ENCODE results near the gene PRELID2. TPM values are rescaled to one million over a fixed set of nuclear protein-coding genes. Genes with fewer than 3 reads are reported as not detected.

PRELID2 gene
- 1 to 10 TPM; 4.1 to 5.4 TPM for total RNA-seq

DNA sequence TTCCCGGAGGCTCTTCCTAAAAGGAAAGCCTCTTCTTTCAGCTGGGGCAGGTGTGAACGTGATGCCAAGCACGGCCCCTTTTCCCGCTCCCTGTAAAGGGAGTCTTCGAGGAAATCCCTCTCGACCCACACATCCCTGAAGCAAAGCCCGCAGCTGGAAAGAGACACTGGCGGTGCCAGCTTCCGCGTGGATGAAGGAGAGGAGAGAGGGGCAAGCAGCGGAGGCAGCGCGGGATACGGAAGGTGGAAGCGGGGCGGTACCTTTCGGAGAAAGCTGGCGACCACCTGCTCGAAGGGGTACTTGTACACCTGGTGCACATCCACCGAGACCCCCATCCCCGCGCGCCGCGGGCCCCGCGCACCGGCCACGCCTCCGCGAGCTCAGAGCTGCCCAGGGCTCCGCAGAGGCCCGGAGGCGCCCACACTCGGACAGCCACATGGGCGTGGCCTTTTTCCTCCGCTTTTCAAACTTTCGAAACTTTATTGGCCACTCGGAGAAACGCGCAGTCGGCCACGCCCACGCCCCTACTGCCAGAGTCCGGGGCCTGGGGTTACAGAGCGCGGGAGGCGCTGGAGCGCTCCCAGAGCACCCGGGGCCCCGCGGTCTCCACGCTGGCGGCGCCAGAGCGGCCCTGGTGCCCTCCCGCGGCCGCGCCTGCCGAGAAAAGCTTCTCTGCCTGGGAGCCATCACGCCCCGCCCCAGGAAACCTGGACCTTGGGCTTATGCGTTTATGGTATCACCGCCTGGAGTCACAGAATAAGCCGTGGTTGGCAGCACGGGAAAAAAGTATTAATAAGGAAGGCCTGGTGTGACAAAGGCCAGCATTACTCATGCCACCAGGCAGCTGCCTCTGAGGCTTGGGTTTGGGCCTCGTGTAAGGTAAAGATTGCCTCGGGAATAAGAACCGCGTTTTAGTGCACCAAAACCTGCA, at the start of gene PRELID2:
PRELID2 (minus strand) TSS at position 426 of the 931 bp plus-strand sequence; CDS start at position 335, 91 bp downstream.
- Histone ChIP-seq H3K36me3 (no peaks in the 10 kb centered on the region), H3K4me1 (replicated peaks) (no peaks in the 10 kb centered on the region), H3K27me3 (replicated peaks; ENCODE audit: insufficient read depth) (no peaks in the 10 kb centered on the region), H3K9me3 (no peaks in the 10 kb centered on the region), H3K27ac (peak within 1 kb of the TSS; percentile 43 to 64), H3K4me3 (peak within 1 kb of the TSS; percentile 55 to 56)
- under 1% methylated on average over 70 of the region's 71 CpGs for WGBS
- peak; percentile 83 for DNase-seq (ENCODE audit: low spot score)
- intact Hi-C loops (cut with DNase I) = no loop called here
- TF ChIP-seq POLR2AphosphoS5 (IDR thresholded peaks at IDR 0.05) = peak; percentile 76
- TF ChIP-seq CTCF (IDR thresholded peaks at IDR 0.05) = peak in 1 of 4 experiments; percentile 18
- peak; percentile 73 for TF ChIP-seq POLR2A (IDR thresholded peaks at IDR 0.05)

DNA sequence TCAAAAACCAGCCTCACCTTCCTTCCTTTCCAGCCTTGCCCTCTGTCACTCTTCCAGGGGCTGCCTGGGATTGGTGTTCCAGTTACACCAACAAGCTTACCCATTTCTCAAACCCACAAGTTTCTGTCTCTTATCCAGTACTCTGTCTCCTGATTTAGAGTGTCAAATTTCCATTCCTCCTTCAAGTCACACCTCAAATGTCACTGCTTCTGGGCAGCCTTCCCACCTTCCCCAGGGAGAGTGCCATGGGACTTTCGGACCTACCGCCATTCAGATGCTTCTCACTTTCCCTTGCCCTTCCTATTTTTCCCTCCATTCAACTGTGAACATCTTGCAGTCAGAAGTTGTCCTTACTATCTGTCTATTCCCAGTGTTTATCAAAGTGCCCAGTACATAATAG, 39.6 kb upstream of the PRELID2 start:
- H3K9me3 ChIP-seq = no peaks in the 10 kb centered on the region
- no peak for DNase-seq (ENCODE audit: low spot score)
- H3K27me3 ChIP-seq (replicated peaks; ENCODE audit: insufficient read depth) = no peaks in the 10 kb centered on the region
- intact Hi-C loops (cut with DNase I) = no loop called here
- no peak for TF ChIP-seq POLR2AphosphoS5 (IDR thresholded peaks at IDR 0.05)
- TF ChIP-seq CTCF (IDR thresholded peaks at IDR 0.05) = no peak
- TF ChIP-seq POLR2A (IDR thresholded peaks at IDR 0.05) = no peak
- 94% methylated on average over 2 of the region's 2 CpGs for WGBS
- no peak overlapping the region for H3K27ac ChIP-seq
- no peaks in the 10 kb centered on the region for H3K4me1 ChIP-seq (replicated peaks)
- H3K36me3 ChIP-seq = no peaks in the 10 kb centered on the region
- H3K4me3 ChIP-seq = no peak overlapping the region

DNA sequence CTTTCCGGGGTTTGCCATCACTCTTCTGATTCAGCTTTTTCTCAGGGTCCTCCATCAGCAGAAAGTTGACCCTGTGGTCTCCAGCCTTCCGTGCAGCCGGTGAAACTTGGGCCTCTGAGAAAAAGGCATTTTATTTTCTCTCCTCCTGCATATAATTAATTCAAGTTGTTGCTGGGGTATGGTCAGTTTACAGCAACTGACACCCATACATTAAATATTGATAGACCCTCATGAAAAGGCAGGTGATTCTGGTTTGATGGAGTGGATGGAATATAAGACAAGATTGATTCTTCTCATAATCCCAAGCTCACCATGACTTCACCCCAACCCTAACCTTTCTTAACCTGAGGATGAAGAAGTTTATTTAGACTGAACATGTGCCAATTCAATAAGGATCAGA, 37.8 kb upstream of the PRELID2 start, which contains the start of gene GRXCR2:
GRXCR2 (minus strand) TSS at position 101 of the 400 bp plus-strand sequence; CDS start at position 55, 46 bp downstream.
- no peaks in the 10 kb centered on the region for H3K9me3 ChIP-seq
- TF ChIP-seq CTCF (IDR thresholded peaks at IDR 0.05) = no peak
- no peak for TF ChIP-seq POLR2A (IDR thresholded peaks at IDR 0.05)
- no peak for TF ChIP-seq POLR2AphosphoS5 (IDR thresholded peaks at IDR 0.05)
- H3K4me3 ChIP-seq = no peak within 1 kb of the TSS
- DNase-seq (ENCODE audit: low spot score) = no peak
- intact Hi-C loops (cut with DNase I) = no loop called here
- H3K27me3 ChIP-seq (replicated peaks; ENCODE audit: insufficient read depth) = no peaks in the 10 kb centered on the region
- 65% methylated on average over 3 of the region's 3 CpGs for WGBS
- no peaks in the 10 kb centered on the region for H3K36me3 ChIP-seq
- H3K4me1 ChIP-seq (replicated peaks) = no peaks in the 10 kb centered on the region
- no peak within 1 kb of the TSS for H3K27ac ChIP-seq

GRCh38 chr5:145872486-145872885, 37.3 kb upstream of the PRELID2 start:
- H3K4me1 ChIP-seq (replicated peaks) = no peaks in the 10 kb centered on the region
- H3K9me3 ChIP-seq = no peaks in the 10 kb centered on the region
- intact Hi-C loops (cut with DNase I) = no loop called here
- H3K27ac ChIP-seq = no peak overlapping the region
- no peak for DNase-seq (ENCODE audit: low spot score)
- 69% methylated on average over 8 of the region's 8 CpGs for WGBS
- TF ChIP-seq POLR2AphosphoS5 (IDR thresholded peaks at IDR 0.05) (no peak), CTCF (IDR thresholded peaks at IDR 0.05) (no peak), POLR2A (IDR thresholded peaks at IDR 0.05) (no peak)
- H3K36me3 ChIP-seq = no peaks in the 10 kb centered on the region
- H3K4me3 ChIP-seq = no peak overlapping the region
- no peaks in the 10 kb centered on the region for H3K27me3 ChIP-seq (replicated peaks; ENCODE audit: insufficient read depth)

Data from prostate gland (tissue), 2 donors.